HCT116 (cell line): ENCODE measurements around the gene ROCK2. TPM values are rescaled to one million over a fixed set of nuclear protein-coding genes. Genes with fewer than 3 reads are reported as not detected.

Experiments
- ATAC-seq: fragments of 200-7000 bp; cut with Tn5 transposase; 2 replicates; pipeline ENCODE4 v1.9.1; 2020; ENCODE audit warnings: mild to moderate bottlenecking, moderate library complexity
- BruUV-seq: library from RNA; stranded (reverse); fragments of 400-500 nt; replicated peaks from 2 replicates; lab custom pipeline; 2021; lab: Mats Ljungman, UMichigan
- CTCF ChIA-PET: fragments of 300-600 bp; sonication (Branson Sonifier 250); formaldehyde crosslinking; loops from one replicate; lab custom pipeline; 2021; ENCODE audit warnings: antibody characterized with exemption; lab: Charles Lee
- POLR2A ChIA-PET: fragments of 300-600, 350-600 bp; sonication (Branson Sonifier 250); formaldehyde crosslinking; loops from one replicate; lab custom pipeline; 2021; ENCODE audit warnings: antibody characterized with exemption; lab: Charles Lee
- RAD21 ChIA-PET, 2 experiments: fragments of 300-600 bp; sonication (Branson Sonifier 250); formaldehyde crosslinking; loops; one replicate each; lab custom pipeline; 2023; ENCODE audit warnings: low total read pairs in 2 of 2; ENCODE audit not compliant: uncharacterized antibody in 2 of 2, unreplicated experiment in 2 of 2, low non-redundant PET in 1 of 2; lab: Charles Lee
- DNase-seq: peaks from one replicate; pipeline ENCODE4 v3.0.0-alpha.2; 2010; ENCODE audit warnings: low read depth, low spot score
- H2AFZ ChIP-seq: fragments of 200-600 bp; shearing (Covaris generic), sonication (generic); 2 replicates; pipeline ENCODE4 v1.6.1; 2017; ENCODE audit warnings: low read depth, mixed run types, mixed read lengths, antibody characterized with exemption, low read length; ENCODE audit not compliant: poor library complexity, severe bottlenecking
- H3K27ac ChIP-seq: 2 replicates; pipeline ENCODE4 v1.5.1; 2012; ENCODE audit warnings: low read depth, low read length
- H3K27me3 ChIP-seq: fragments of 200-600 bp; sonication (generic); 2 replicates; pipeline ENCODE4 v1.6.1; 2016; ENCODE audit warnings: mixed run types, low read length, mixed read lengths; ENCODE audit not compliant: insufficient read depth
- H3K36me3 ChIP-seq, 2 experiments: fragments of 200-500 bp in 1 of 2; fragments of 200-600 bp in 1 of 2; sonication (Bioruptor generic) in 1 of 2; sonication (generic) in 1 of 2; 2 replicates each; pipeline versions ENCODE4 v1.5.1 to v1.6.1; 2014 to 2016; ENCODE audit warnings: low read length in 2 of 2, inconsistent platforms in 1 of 2, mixed read lengths in 1 of 2, mixed run types in 1 of 2; ENCODE audit not compliant: insufficient read depth in 2 of 2, control insufficient read depth in 1 of 2
- H3K4me1 ChIP-seq, 2 experiments: fragments of 200-600 bp in 1 of 2; sonication (generic) in 1 of 2; 2 replicates each; pipeline versions ENCODE4 v1.5.1 to v1.6.1; 2012 to 2017; ENCODE audit warnings: low read length in 2 of 2, inconsistent platforms in 1 of 2, mild to moderate bottlenecking in 1 of 2, mixed read lengths in 1 of 2, mixed run types in 1 of 2, moderate library complexity in 1 of 2; ENCODE audit not compliant: insufficient read depth in 2 of 2, control insufficient read depth in 1 of 2
- H3K4me2 ChIP-seq: fragments of 200-600 bp; sonication (generic); 2 replicates; pipeline ENCODE4 v1.6.1; 2017; ENCODE audit warnings: mixed run types, low read length, mixed read lengths
- H3K4me3 ChIP-seq, 2 experiments: fragments of 200-600 bp in 1 of 2; sonication (generic) in 1 of 2; replicated peaks in 1 of 2; 2 replicates each; pipeline ENCODE4 v1.5.1; 2011 to 2016; ENCODE audit warnings: low read length in 2 of 2, control low read depth in 1 of 2, low read depth in 1 of 2, mild to moderate bottlenecking in 1 of 2, mixed read lengths in 1 of 2, mixed run types in 1 of 2
- H3K79me2 ChIP-seq: fragments of 200-600 bp; sonication (generic); 2 replicates; pipeline ENCODE4 v1.6.1; 2017; ENCODE audit warnings: mild to moderate bottlenecking, mixed run types, low read length, moderate library complexity, mixed read lengths; ENCODE audit not compliant: insufficient read depth
- H3K9ac ChIP-seq: fragments of 200-600 bp; sonication (generic); 2 replicates; pipeline ENCODE4 v1.6.1; 2016; ENCODE audit warnings: low read length, mixed read lengths
- H3K9me2 ChIP-seq: fragments of 200-600 bp; sonication (generic), shearing (Covaris generic); 2 replicates; pipeline ENCODE4 v1.6.1; 2017; ENCODE audit warnings: mixed run types, mild to moderate bottlenecking, moderate library complexity; ENCODE audit not compliant: insufficient read depth
- H3K9me3 ChIP-seq, 2 experiments: fragments of 200-500 bp in 1 of 2; fragments of 200-600 bp in 1 of 2; sonication (Bioruptor generic) in 1 of 2; sonication (generic) in 1 of 2; 2 replicates each; pipeline ENCODE4 v1.6.1; 2014 to 2017; ENCODE audit warnings: low read length in 2 of 2, mixed read lengths in 2 of 2, inconsistent platforms in 1 of 2, low read depth in 1 of 2, mild to moderate bottlenecking in 1 of 2, mixed run types in 1 of 2, moderate library complexity in 1 of 2; ENCODE audit not compliant: control insufficient read depth in 1 of 2, insufficient read depth in 1 of 2
- H4K20me1 ChIP-seq: fragments of 200-600 bp; sonication (generic), shearing (Covaris generic); 2 replicates; pipeline ENCODE4 v1.6.1; 2017; ENCODE audit warnings: mixed run types, mild to moderate bottlenecking, moderate library complexity; ENCODE audit not compliant: insufficient read depth
- POLR2AphosphoS5 ChIP-seq: IDR thresholded peaks from 2 replicates; pipeline ENCODE4 v1.6.1; 2011; ENCODE audit warnings: mild to moderate bottlenecking, low read depth, low read length, moderate library complexity
- intact Hi-C: fragments of 100-400 bp; cut with micrococcal nuclease; formaldehyde crosslinking; loops from 2 replicates; pipeline ENCODE4 v1.10.0; 2022
- total RNA-seq: library from RNA; stranded (reverse); gene quantifications from one replicate; pipeline ENCODE4 v1.2.1, GENCODE V29; 2021; ENCODE audit not compliant: unreplicated experiment
- TF ChIP-seq, protein P1 (sequence below): IDR thresholded peaks from 2 replicates; pipeline ENCODE4 v1.6.1; 2012; ENCODE audit warnings: low read depth

Gene ROCK2
- total RNA-seq, 1 experiment from 2014 or later = 48.0 TPM

DNA sequence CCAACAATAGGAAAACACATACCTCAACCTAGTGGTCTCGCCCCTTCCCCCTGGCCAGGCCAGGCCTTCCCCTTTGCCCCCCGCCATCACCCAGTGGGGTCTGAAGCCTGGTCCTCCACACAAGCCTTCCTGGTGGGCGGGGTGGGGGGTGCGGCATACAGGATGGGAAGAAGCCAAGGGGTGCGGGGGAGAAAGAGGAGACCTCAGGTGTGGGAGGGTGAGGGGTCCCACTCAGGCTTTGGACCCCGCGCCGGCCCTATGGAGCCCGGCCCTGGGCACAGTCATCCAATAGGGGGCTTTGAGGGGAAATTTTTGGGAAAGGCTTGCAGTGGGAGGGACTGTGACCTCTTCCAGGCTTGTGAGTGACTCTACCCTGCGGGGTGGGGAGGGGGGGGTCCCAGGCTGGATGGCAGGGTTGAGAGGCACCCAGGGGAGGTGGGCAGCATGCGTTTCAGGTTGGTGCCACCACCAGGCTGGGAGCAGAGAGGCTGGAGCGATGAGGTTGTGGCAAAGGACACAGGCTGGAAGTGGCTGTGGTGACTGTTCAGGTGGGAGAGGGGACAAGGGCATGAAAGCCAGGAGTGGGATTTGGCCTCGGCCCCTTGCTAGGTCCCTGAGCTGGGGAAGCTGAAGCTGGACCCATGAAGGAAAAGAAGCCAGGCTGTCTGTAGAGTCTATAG lies 187.9 kb downstream of the ROCK2 start:
- ChIA-PET RAD21 (no interaction called here), POLR2A (no interaction called here), CTCF (no interaction called here)
- H3K79me2 ChIP-seq = no peaks in the 10 kb centered on the region
- no peaks in the 10 kb centered on the region for H3K9me2 ChIP-seq
- intact Hi-C loops = no loop called here
- BruUV-seq = no TSS peak
- no peak overlapping the region for H2AFZ ChIP-seq
- no peaks in the 10 kb centered on the region for H3K27me3 ChIP-seq
- peaks cover 7 to 18% of the 10 kb centered on the region in 2 experiments; a peak in 3 of 4 replicates for H3K4me1 ChIP-seq
- no peaks in the 10 kb centered on the region for H3K36me3 ChIP-seq
- no peak overlapping the region for H3K27ac ChIP-seq
- no peak for ATAC-seq
- peak overlapping the region; percentile 58 to 77 for H3K4me3 ChIP-seq
- H3K9me3 ChIP-seq = no peaks in the 10 kb centered on the region
- TF ChIP-seq, protein P1, sequence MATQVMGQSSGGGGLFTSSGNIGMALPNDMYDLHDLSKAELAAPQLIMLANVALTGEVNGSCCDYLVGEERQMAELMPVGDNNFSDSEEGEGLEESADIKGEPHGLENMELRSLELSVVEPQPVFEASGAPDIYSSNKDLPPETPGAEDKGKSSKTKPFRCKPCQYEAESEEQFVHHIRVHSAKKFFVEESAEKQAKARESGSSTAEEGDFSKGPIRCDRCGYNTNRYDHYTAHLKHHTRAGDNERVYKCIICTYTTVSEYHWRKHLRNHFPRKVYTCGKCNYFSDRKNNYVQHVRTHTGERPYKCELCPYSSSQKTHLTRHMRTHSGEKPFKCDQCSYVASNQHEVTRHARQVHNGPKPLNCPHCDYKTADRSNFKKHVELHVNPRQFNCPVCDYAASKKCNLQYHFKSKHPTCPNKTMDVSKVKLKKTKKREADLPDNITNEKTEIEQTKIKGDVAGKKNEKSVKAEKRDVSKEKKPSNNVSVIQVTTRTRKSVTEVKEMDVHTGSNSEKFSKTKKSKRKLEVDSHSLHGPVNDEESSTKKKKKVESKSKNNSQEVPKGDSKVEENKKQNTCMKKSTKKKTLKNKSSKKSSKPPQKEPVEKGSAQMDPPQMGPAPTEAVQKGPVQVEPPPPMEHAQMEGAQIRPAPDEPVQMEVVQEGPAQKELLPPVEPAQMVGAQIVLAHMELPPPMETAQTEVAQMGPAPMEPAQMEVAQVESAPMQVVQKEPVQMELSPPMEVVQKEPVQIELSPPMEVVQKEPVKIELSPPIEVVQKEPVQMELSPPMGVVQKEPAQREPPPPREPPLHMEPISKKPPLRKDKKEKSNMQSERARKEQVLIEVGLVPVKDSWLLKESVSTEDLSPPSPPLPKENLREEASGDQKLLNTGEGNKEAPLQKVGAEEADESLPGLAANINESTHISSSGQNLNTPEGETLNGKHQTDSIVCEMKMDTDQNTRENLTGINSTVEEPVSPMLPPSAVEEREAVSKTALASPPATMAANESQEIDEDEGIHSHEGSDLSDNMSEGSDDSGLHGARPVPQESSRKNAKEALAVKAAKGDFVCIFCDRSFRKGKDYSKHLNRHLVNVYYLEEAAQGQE = no peak
- no peak for TF ChIP-seq POLR2AphosphoS5
- H4K20me1 ChIP-seq = no peaks in the 10 kb centered on the region
- no peak for DNase-seq
- peak overlapping the region; percentile 76 for H3K4me2 ChIP-seq
- peak overlapping the region; percentile 76; the same call in 1 of the 2 replicates for H3K9ac ChIP-seq
